Measurements from ENCODE around the gene SNX33. TPM values are rescaled to one million over a fixed set of nuclear protein-coding genes. Genes with fewer than 3 reads are reported as not detected.

The SNX33 gene
- total and polyA plus RNA-seq, 2 donors from 2014 or later: 14.2 to 20.2 TPM

DNA sequence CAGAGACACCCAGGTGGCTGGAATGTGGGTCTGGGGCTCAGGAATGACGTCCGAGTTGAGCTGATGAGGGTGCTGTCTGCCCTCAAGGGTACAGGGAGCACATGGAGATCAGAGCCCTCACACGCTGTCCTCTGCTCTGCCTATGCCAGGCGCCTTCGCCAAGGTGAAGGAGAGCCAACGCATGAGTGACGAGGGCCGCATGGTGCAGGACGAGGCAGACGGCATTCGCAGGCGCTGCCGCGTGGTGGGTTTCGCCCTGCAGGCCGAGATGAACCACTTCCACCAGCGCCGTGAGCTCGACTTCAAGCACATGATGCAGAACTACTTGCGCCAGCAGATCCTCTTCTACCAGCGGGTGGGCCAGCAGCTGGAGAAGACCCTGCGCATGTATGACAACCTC, 9.1 kb downstream of the SNX33 start:
- Histone ChIP-seq H3K4me1 (ENCODE audit: control insufficient read depth in 2 of 3, insufficient read depth in 2 of 3, low read depth in 1 of 3, low read length in 3 of 3) (peaks cover 0 to 19% (median 10%) of the 10 kb centered on the region in 3 donors), H3K36me3 (ENCODE audit: control insufficient read depth in 2 of 3, insufficient read depth in 3 of 3, low read length in 3 of 3) (peaks cover 2 to 3% (median 2%) of the 10 kb centered on the region in 3 donors), H3K27me3 (ENCODE audit: control insufficient read depth, insufficient read depth, low read length) (no peaks in the 10 kb centered on the region), H3K9ac (ENCODE audit: low read length in 3 of 3) (no peak overlapping the region), H3K9me3 (ENCODE audit: control insufficient read depth in 2 of 3, insufficient read depth in 1 of 3, low read length in 3 of 3) (no peaks in the 10 kb centered on the region), H3K4me3 (ENCODE audit: low read length in 3 of 3) (no peak overlapping the region), H3K27ac (ENCODE audit: low read depth in 2 of 2, low read length in 2 of 2) (no peak overlapping the region)
- no peak for DNase-seq
- no peak for FAIRE-seq
- intact Hi-C loops (cut with DNase I): no loop called here
- TF ChIP-seq, protein P1, sequence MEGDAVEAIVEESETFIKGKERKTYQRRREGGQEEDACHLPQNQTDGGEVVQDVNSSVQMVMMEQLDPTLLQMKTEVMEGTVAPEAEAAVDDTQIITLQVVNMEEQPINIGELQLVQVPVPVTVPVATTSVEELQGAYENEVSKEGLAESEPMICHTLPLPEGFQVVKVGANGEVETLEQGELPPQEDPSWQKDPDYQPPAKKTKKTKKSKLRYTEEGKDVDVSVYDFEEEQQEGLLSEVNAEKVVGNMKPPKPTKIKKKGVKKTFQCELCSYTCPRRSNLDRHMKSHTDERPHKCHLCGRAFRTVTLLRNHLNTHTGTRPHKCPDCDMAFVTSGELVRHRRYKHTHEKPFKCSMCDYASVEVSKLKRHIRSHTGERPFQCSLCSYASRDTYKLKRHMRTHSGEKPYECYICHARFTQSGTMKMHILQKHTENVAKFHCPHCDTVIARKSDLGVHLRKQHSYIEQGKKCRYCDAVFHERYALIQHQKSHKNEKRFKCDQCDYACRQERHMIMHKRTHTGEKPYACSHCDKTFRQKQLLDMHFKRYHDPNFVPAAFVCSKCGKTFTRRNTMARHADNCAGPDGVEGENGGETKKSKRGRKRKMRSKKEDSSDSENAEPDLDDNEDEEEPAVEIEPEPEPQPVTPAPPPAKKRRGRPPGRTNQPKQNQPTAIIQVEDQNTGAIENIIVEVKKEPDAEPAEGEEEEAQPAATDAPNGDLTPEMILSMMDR (IDR thresholded peaks at IDR 0.05; ENCODE audit: borderline replicate concordance, extremely low read depth, insufficient read depth): no peak

DNA sequence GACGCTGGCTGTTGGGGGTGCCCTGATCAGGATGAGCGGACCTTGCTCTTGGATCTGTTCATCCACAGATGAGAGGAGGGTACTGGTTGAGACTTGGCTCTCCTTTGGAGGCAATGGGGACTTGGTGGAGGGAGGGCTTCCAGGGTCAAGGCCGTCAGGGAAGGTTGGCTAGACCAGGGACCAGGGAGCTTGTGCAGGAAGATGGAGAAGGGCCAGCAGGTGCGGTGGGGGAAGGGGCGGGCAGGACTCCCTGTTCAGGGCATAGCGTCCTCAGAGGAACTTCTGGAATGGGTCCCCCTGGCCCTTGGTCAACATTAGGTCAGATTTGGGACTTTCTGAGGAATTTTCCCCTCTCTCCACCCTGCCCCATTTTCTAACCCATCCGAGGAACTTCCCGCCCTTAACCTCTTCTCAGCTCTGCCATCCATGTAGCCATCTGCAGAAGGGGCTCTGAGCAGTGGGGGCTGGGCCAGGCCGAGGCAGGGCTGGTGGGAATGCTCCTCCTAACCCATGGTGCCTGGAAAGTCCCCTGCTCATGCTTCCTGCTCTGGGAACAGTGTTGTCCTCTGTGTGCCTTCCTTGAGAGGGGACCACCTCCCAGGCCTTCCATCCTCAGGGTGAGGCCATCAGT, 11.5 kb downstream of the SNX33 start:
- Histone ChIP-seq H3K4me1 (ENCODE audit: control insufficient read depth in 2 of 3, insufficient read depth in 2 of 3, low read depth in 1 of 3, low read length in 3 of 3) (peaks cover 0 to 7% (median 0%) of the 10 kb centered on the region in 3 donors), H3K9ac (ENCODE audit: low read length in 3 of 3) (no peak overlapping the region), H3K27ac (ENCODE audit: low read depth in 2 of 2, low read length in 2 of 2) (no peak overlapping the region), H3K9me3 (ENCODE audit: control insufficient read depth in 2 of 3, insufficient read depth in 1 of 3, low read length in 3 of 3) (no peaks in the 10 kb centered on the region), H3K4me3 (ENCODE audit: low read length in 3 of 3) (no peak overlapping the region), H3K27me3 (ENCODE audit: control insufficient read depth, insufficient read depth, low read length) (no peaks in the 10 kb centered on the region), H3K36me3 (ENCODE audit: control insufficient read depth in 2 of 3, insufficient read depth in 3 of 3, low read length in 3 of 3) (peaks cover 2 to 3% (median 2%) of the 10 kb centered on the region in 3 donors)
- DNase-seq (no peak), FAIRE-seq (no peak)
- TF ChIP-seq, protein P1 (IDR thresholded peaks at IDR 0.05; ENCODE audit: borderline replicate concordance, extremely low read depth, insufficient read depth): no peak
- intact Hi-C loops (cut with DNase I): no loop called here

DNA sequence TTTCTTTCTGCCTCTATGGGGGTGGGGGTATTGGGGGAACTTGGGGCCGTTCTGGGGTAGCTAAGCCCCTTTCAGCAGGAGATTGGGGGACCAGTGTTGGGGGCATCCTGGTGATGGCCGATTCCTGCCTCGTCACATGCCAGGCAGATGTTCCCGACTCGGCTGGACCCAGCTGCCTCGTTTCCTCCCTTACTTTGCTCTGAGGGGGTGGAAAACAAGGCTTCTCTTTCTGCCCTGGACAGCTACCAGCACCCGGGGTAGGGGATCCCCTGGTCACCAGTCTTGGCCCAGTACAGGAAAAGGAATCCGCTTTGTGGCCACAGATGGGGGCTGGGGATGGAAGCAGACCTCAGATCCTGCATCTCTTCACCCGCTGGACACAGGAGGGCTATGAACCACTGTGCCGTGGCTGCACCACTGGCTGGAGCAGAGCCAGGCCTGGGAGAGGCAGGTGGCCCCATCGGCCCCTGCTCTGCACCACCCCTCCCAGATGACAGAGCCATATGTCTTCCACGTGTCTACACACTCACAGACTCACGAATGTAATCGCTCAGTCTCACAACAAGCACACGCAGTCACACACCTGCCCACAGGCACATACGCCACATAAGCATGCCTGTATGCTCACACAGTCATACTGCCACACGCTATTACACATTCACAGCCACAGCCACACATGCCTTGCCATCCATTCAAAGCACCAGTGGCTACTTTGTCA, 12.4 kb downstream of the SNX33 start:
- no peak for FAIRE-seq
- peaks cover 0 to 7% (median 0%) of the 10 kb centered on the region in 3 donors for H3K4me1 ChIP-seq (ENCODE audit: control insufficient read depth in 2 of 3, insufficient read depth in 2 of 3, low read depth in 1 of 3, low read length in 3 of 3)
- H3K9me3 ChIP-seq (ENCODE audit: control insufficient read depth in 2 of 3, insufficient read depth in 1 of 3, low read length in 3 of 3): no peaks in the 10 kb centered on the region
- H3K27me3 ChIP-seq (ENCODE audit: control insufficient read depth, insufficient read depth, low read length): no peaks in the 10 kb centered on the region
- TF ChIP-seq, protein P1 (IDR thresholded peaks at IDR 0.05; ENCODE audit: borderline replicate concordance, extremely low read depth, insufficient read depth): no peak
- H3K9ac ChIP-seq (ENCODE audit: low read length in 3 of 3): no peak overlapping the region
- peaks cover 2 to 3% (median 2%) of the 10 kb centered on the region in 3 donors for H3K36me3 ChIP-seq (ENCODE audit: control insufficient read depth in 2 of 3, insufficient read depth in 3 of 3, low read length in 3 of 3)
- no peak overlapping the region for H3K4me3 ChIP-seq (ENCODE audit: low read length in 3 of 3)
- no peak for DNase-seq
- no peak overlapping the region for H3K27ac ChIP-seq (ENCODE audit: low read depth in 2 of 2, low read length in 2 of 2)
- intact Hi-C loops (cut with DNase I): no loop called here
